GM23338 (cell line): ENCODE results near the gene MTHFD1. TPM values are rescaled to one million over a fixed set of nuclear protein-coding genes. Genes with fewer than 3 reads are reported as not detected.

ENCODE experiments used
- ATAC-seq: fragments of 200-7000 bp; cut with Tn5 transposase; 3 replicates; pipeline ENCODE4 v1.9.1; 2020
- DNase-seq: peaks from one replicate; pipeline ENCODE4 v3.0.0-alpha.2; 2015; ENCODE audit warnings: low spot score
- H2AFZ ChIP-seq: fragments of 200-600 bp; sonication (generic); 2 replicates; pipeline ENCODE4 v1.8.0; 2016; ENCODE audit warnings: antibody characterized with exemption, mild to moderate bottlenecking, moderate library complexity
- H3F3A ChIP-seq: fragments of 200-600 bp; sonication (generic); replicated peaks from 2 replicates; pipeline ENCODE4 v1.8.0; 2017; ENCODE audit warnings: antibody characterized with exemption, mixed run types, low read depth
- H3K27ac ChIP-seq: fragments of 200-600 bp; sonication (generic); 2 replicates; pipeline ENCODE4 v1.6.1; 2016; ENCODE audit warnings: low read depth
- H3K27me3 ChIP-seq: fragments of 200-600 bp; sonication (generic); 2 replicates; pipeline ENCODE4 v1.8.0; 2016; ENCODE audit warnings: mild to moderate bottlenecking, mixed run types, moderate library complexity; ENCODE audit not compliant: insufficient read depth
- H3K36me3 ChIP-seq: fragments of 200-600 bp; sonication (generic); 2 replicates; pipeline ENCODE4 v1.8.0; 2016; ENCODE audit warnings: mild to moderate bottlenecking; ENCODE audit not compliant: insufficient read depth
- H3K4me1 ChIP-seq: fragments of 200-600 bp; sonication (generic); 2 replicates; pipeline ENCODE4 v1.8.0; 2016; ENCODE audit warnings: mild to moderate bottlenecking, moderate library complexity; ENCODE audit not compliant: insufficient read depth
- H3K4me2 ChIP-seq: fragments of 200-600 bp; sonication (generic); 2 replicates; pipeline ENCODE4 v1.7.1; 2017; ENCODE audit warnings: mixed run types
- H3K4me3 ChIP-seq: fragments of 200-600 bp; sonication (generic); 2 replicates; pipeline ENCODE4 v1.6.1; 2016; ENCODE audit warnings: mixed run types
- H3K79me2 ChIP-seq: fragments of 200-600 bp; sonication (generic); replicated peaks from 2 replicates; pipeline ENCODE4 v1.8.0; 2017; ENCODE audit warnings: mild to moderate bottlenecking; ENCODE audit not compliant: insufficient read depth
- H3K9me2 ChIP-seq: fragments of 200-600 bp; sonication (generic); 2 replicates; pipeline ENCODE4 v1.8.0; 2017; ENCODE audit not compliant: insufficient read depth
- H4K20me1 ChIP-seq: fragments of 200-600 bp; sonication (generic); replicated peaks from 2 replicates; pipeline ENCODE4 v1.8.0; 2017; ENCODE audit warnings: mild to moderate bottlenecking; ENCODE audit not compliant: insufficient read depth
- H3K27ac Mint-ChIP-seq: 2 replicates; pipeline ENCODE4 v1.8.0; 2020; ENCODE audit warnings: inconsistent platforms, mild to moderate bottlenecking, moderate library complexity, mixed read lengths
- H3K27me3 Mint-ChIP-seq: 3 replicates; pipeline ENCODE4 v1.8.0; 2022; ENCODE audit warnings: low read depth, mild to moderate bottlenecking, moderate library complexity, mixed read lengths, inconsistent platforms; ENCODE audit not compliant: insufficient read depth, poor library complexity
- H3K36me3 Mint-ChIP-seq: 3 replicates; pipeline ENCODE4 v1.8.0; 2021; ENCODE audit warnings: low read depth, mild to moderate bottlenecking, inconsistent platforms, moderate library complexity, mixed read lengths
- H3K4me1 Mint-ChIP-seq: 3 replicates; pipeline ENCODE4 v1.8.0; 2020; ENCODE audit warnings: mild to moderate bottlenecking, inconsistent platforms, mixed read lengths
- H3K4me3 Mint-ChIP-seq: 3 replicates; pipeline ENCODE4 v1.8.0; 2021; ENCODE audit warnings: moderate library complexity, mild to moderate bottlenecking, inconsistent platforms, mixed read lengths
- H3K9me3 Mint-ChIP-seq: 3 replicates; pipeline ENCODE4 v1.8.0; 2020; ENCODE audit warnings: moderate library complexity, mild to moderate bottlenecking, inconsistent platforms, mixed read lengths
- CREB1 ChIP-seq: fragments of 250-450 bp; sonication (Bioruptor Pico); IDR thresholded peaks from 2 replicates; pipeline ENCODE4 v1.5.0; 2020; ENCODE audit warnings: low read depth, mild to moderate bottlenecking, moderate library complexity
- CTCF ChIP-seq, 2 experiments: fragments of 200-600 bp in 1 of 2; sonication (generic) in 1 of 2; conservative IDR thresholded peaks; 2 replicates each; pipeline versions ENCODE4 v1.5.1 to v1.6.1; 2016 to 2017; ENCODE audit warnings: antibody characterized with exemption in 2 of 2, low read depth in 2 of 2, mild to moderate bottlenecking in 2 of 2, moderate library complexity in 1 of 2
- ETS1 ChIP-seq: IDR thresholded peaks from 2 replicates; pipeline ENCODE4 v1.6.1; 2016; ENCODE audit warnings: antibody characterized with exemption
- EZH2 ChIP-seq: fragments of 200-600 bp; sonication (generic); IDR thresholded peaks from one replicate; pipeline ENCODE4 v1.8.0; 2017; ENCODE audit warnings: antibody characterized with exemption, mild to moderate bottlenecking, low read depth; ENCODE audit not compliant: unreplicated experiment
- EZH2phosphoT487 ChIP-seq: fragments of 200-600 bp; sonication (generic); IDR thresholded peaks from one replicate; pipeline ENCODE4 v1.8.1; 2018; ENCODE audit warnings: antibody characterized with exemption; ENCODE audit not compliant: unreplicated experiment
- JUNB ChIP-seq: IDR thresholded peaks from one replicate; pipeline ENCODE4 v1.6.1; 2016; ENCODE audit warnings: antibody characterized with exemption; ENCODE audit not compliant: unreplicated experiment
- NANOG ChIP-seq: IDR thresholded peaks from 2 replicates; pipeline ENCODE4 v1.6.1; 2016; ENCODE audit warnings: antibody characterized with exemption, borderline replicate concordance
- POLR2AphosphoS5 ChIP-seq: IDR thresholded peaks from 2 replicates; pipeline ENCODE4 v1.6.1; 2016; ENCODE audit warnings: antibody characterized with exemption, low read depth
- REST ChIP-seq: IDR thresholded peaks from one replicate; pipeline ENCODE4 v1.6.1; 2018; ENCODE audit warnings: antibody characterized with exemption; ENCODE audit not compliant: unreplicated experiment
- STAT1 ChIP-seq: IDR thresholded peaks from one replicate; pipeline ENCODE4 v1.6.1; 2016; ENCODE audit warnings: antibody characterized with exemption; ENCODE audit not compliant: unreplicated experiment
- ZNF114 ChIP-seq: fragments of 250-450 bp; sonication (Bioruptor Pico); IDR thresholded peaks from 2 replicates; pipeline ENCODE4 v1.5.0; 2020; ENCODE audit warnings: mild to moderate bottlenecking, moderate library complexity
- ZNF331 ChIP-seq: fragments of 250-450 bp; sonication (Bioruptor Pico); IDR thresholded peaks from 2 replicates; pipeline ENCODE4 v1.5.0; 2020; ENCODE audit warnings: low read depth, mild to moderate bottlenecking, moderate library complexity
- ZNF462 ChIP-seq: fragments of 250-450 bp; sonication (Bioruptor Pico); IDR thresholded peaks from 2 replicates; pipeline ENCODE4 v1.5.0; 2020; ENCODE audit warnings: mild to moderate bottlenecking, moderate library complexity
- polyA plus RNA-seq: library from polyadenylated mRNA; unstranded; fragments of >200 nt; fragmentation: Nextera tagmentation; extraction: Ambion mirVana; gene quantifications from 2 replicates; pipeline ENCODE4 v1.2.1, GENCODE V29; 2016
- total RNA-seq: library from RNA; depleted of rRNA; stranded (reverse); fragments of >200 nt; shearing (Covaris generic); gene quantifications from 2 replicates; pipeline ENCODE4 v1.2.3, GENCODE V29; 2014

The MTHFD1 gene
- total and polyA plus RNA-seq, 2 experiments from 2014 or later, result 219 to 237 TPM

- Mint-ChIP-seq H3K27me3 (peaks cover 10% of the 10 kb centered on the region), H3K4me1 (peaks cover 53% of the 10 kb centered on the region), H3K9me3 (no peaks in the 10 kb centered on the region), H3K27ac (no peak overlapping the region), H3K4me3 (no peak overlapping the region), H3K36me3 (no peaks in the 10 kb centered on the region; the same call in 2 of the 3 replicates)
- TF ChIP-seq EZH2phosphoT487 (no peak), JUNB (no peak), ZNF114 (CRISPR knock-in tag) (no peak), ETS1 (no peak), POLR2AphosphoS5 (no peak), CREB1 (CRISPR knock-in tag) (no peak), EZH2 (no peak), CTCF (conservative IDR thresholded peaks at IDR 0.05; ENCODE audit: low read depth in 2 of 2) (no peak), NANOG (no peak), ZNF331 (CRISPR knock-in tag) (no peak), STAT1 (no peak), ZNF462 (CRISPR knock-in tag) (no peak), REST (no peak)
- Histone ChIP-seq H3K27ac (peak overlapping the region; percentile 11), H3F3A (0 out of 2 replicates have a peak, but pooled peaks cover 6% of the 10 kb centered on the region), H2AFZ (no peak overlapping the region), H3K36me3 (no peaks in the 10 kb centered on the region), H3K27me3 (no peaks in the 10 kb centered on the region), H3K79me2 (peaks cover 89% of the 10 kb centered on the region), H3K9me2 (no peaks in the 10 kb centered on the region), H3K4me3 (no peak overlapping the region), H4K20me1 (peaks cover 21% of the 10 kb centered on the region), H3K4me2 (peak overlapping the region; percentile 59), H3K4me1 (peaks cover 49% of the 10 kb centered on the region)
- peak; percentile 2; the same call in 2 of the 3 replicates for ATAC-seq
- DNase-seq, result peak; percentile 53
Measured at GRCh38 chr14:64509036-64509435, 120.9 kb downstream of the MTHFD1 start.
